HEK293 (cell line): ENCODE measurements around the gene DDAH1.

Source experiments
- CTCF ChIP-seq: fragments of 450-650 bp; formaldehyde crosslinking; IDR thresholded peaks from 2 replicates; pipeline ENCODE4 v1.5.1; 2016; ENCODE audit warnings: missing biosample characterization, missing genetic modification characterization
- PRDM10 ChIP-seq: fragments of 450-650 bp; formaldehyde crosslinking; IDR thresholded peaks from 2 replicates; pipeline ENCODE4 v1.5.1; 2016; ENCODE audit warnings: missing biosample characterization, missing genetic modification characterization
- SETDB1 ChIP-seq: IDR thresholded peaks from one replicate; pipeline ENCODE4 v1.6.1; 2017; ENCODE audit warnings: mild to moderate bottlenecking, low read length, moderate library complexity, mixed read lengths; ENCODE audit not compliant: insufficient read length
- ZNF10 ChIP-seq: fragments of 450-650 bp; formaldehyde crosslinking; IDR thresholded peaks from 2 replicates; pipeline ENCODE4 v1.5.1; 2017; ENCODE audit warnings: missing biosample characterization, missing genetic modification characterization
- ZNF274 ChIP-seq, 2 experiments: fragments of 200-500 bp in 1 of 2; fragments of 450-650 bp in 1 of 2; sonication (Bioruptor generic) in 1 of 2; formaldehyde crosslinking in 1 of 2; IDR thresholded peaks; 2 replicates each; pipeline versions ENCODE4 v1.5.1 to v1.6.1; 2014 to 2016; ENCODE audit warnings: borderline replicate concordance in 1 of 2, inconsistent platforms in 1 of 2, low read length in 1 of 2, missing biosample characterization in 1 of 2, missing genetic modification characterization in 1 of 2
- ZNF302 ChIP-seq: fragments of 450-650 bp; formaldehyde crosslinking; IDR thresholded peaks from 2 replicates; pipeline ENCODE4 v1.5.1; 2016; ENCODE audit warnings: missing biosample characterization, missing genetic modification characterization, low read depth
- ZNF350 ChIP-seq: fragments of 450-650 bp; formaldehyde crosslinking; IDR thresholded peaks from 2 replicates; pipeline ENCODE4 v1.5.0; 2017; ENCODE audit warnings: missing biosample characterization, mild to moderate bottlenecking, missing genetic modification characterization
- ZNF501 ChIP-seq: fragments of 450-650 bp; formaldehyde crosslinking; IDR thresholded peaks from 2 replicates; pipeline ENCODE4 v1.5.1; 2016; ENCODE audit warnings: missing biosample characterization, missing genetic modification characterization
- TF ChIP-seq, protein P1 (sequence below): fragments of 450-650 bp; formaldehyde crosslinking; IDR thresholded peaks from 2 replicates; pipeline ENCODE4 v1.5.1; 2016; ENCODE audit warnings: missing biosample characterization, missing genetic modification characterization

DNA sequence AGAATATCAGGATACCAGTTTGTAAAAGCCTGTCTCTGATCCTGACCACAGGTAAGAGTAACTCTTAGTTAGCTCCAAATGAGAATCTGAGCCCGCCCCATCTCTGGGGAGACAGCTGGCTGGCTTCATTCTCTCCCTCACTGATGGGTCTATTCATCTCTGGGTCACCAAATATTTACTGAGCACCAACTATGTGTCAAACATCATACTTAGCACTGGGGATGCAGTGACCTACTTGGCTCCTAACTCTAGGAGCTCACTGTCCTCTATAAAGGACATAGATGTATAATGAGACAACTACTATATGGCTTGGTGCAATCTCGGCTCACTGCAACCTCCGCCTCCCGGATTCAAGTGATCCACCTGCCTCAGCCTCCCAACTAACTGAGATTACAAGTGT, 158.7 kb downstream of the DDAH1 start:
- no peak for TF ChIP-seq ZNF501 (tag by site-specific recombination)
- no peak for TF ChIP-seq ZNF274 (IDR thresholded peaks at IDR 0.05; ENCODE audit: low read length)
- no peak for TF ChIP-seq ZNF274 (tag by site-specific recombination; IDR thresholded peaks at IDR 0.05; ENCODE audit: borderline replicate concordance)
- no peak for TF ChIP-seq SETDB1
- TF ChIP-seq ZNF302 (tag by site-specific recombination), result no peak
- TF ChIP-seq ZNF10, result no peak
- no peak for TF ChIP-seq PRDM10
- TF ChIP-seq, protein P1, sequence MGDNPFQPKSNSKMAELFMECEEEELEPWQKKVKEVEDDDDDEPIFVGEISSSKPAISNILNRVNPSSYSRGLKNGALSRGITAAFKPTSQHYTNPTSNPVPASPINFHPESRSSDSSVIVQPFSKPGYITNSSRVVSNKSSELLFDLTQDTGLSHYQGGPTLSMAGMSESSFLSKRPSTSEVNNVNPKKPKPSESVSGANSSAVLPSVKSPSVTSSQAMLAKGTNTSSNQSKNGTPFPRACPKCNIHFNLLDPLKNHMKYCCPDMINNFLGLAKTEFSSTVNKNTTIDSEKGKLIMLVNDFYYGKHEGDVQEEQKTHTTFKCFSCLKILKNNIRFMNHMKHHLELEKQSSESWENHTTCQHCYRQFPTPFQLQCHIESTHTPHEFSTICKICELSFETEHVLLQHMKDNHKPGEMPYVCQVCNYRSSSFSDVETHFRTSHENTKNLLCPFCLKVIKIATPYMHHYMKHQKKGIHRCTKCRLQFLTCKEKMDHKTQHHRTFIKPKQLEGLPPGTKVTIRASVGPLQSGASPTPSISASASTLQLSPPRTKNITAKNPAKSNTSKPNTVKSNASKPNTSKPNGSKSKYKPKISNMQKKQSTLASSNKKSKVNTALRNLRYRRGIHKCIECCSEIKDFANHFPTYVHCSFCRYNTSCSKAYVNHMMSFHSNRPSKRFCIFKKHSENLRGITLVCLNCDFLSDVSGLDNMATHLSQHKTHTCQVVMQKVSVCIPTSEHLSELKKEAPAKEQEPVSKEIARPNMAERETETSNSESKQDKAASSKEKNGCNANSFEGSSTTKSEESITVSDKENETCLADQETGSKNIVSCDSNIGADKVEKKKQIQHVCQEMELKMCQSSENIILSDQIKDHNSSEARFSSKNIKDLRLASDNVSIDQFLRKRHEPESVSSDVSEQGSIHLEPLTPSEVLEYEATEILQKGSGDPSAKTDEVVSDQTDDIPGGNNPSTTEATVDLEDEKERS (tag by site-specific recombination), result no peak
- no peak for TF ChIP-seq CTCF (tag by site-specific recombination)
- no peak for TF ChIP-seq ZNF350 (tag by site-specific recombination)
